HG03378 (cell line): ENCODE data around the gene TRAP1.
"Not testable (repeated sequence)": the region's sequence is repeated elsewhere in the genome, so short reads cannot be mapped to it uniquely, and the experiment has no call there.

ENCODE experiments used
- ATAC-seq: cut with Tn5 transposase; IDR thresholded peaks from one replicate; pipeline ENCODE4 v1.9.1; 2021; ENCODE audit warnings: mild to moderate bottlenecking, moderate library complexity; ENCODE audit not compliant: unreplicated experiment

Gene TRAP1

DNA sequence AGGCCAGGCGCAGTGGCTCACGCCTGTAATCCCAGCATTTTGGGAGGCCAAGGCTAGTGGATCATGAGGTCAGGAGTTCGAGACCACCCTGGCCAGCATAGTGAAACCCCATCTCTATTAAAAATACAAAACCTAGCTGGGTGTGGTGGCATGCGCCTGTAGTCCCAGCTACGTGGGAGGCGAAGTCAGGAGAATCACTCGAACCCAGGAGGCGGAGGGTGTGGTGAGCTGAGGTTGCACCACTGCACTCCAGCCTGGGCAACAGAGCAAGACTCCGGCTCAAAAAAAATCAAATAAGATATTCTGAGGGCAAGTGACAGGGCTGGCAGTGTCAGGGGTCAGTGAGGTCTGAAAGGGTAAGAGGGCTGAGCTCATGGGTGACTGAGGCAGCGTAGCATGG is 2.9 kb downstream of the TRAP1 start:
- ATAC-seq: not testable (repeated sequence)

DNA sequence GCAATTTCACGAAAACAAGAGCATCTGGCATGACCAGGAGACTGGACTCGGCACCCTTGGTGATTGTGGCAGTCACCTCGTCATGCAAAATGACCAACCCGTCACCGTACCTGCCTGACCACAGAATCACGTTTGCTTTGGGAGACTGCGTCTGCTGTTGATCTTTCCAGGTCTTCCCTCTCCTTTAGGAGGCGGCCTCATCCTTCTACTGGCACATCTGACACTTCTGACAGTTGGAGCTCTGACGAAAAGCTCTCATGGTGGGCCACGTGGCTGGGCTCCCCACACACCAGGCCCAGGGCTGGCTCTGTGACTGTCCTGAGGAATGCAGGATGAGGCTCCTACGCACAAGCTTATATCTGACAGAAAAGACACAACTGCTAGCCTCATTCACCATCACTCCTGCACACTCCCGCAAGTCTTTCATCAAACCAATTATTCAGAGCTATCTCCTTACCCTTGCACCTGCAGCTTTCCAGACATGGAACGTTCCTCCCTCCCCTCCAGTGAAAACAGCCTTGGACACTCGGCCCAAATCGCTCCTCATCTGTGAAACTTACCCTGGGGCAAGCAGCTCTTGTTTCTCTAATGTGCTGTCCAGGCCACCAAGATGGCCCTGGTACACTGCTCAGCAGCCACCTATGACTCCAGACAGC is 3.6 kb downstream of the TRAP1 start:
- no peak for ATAC-seq

DNA sequence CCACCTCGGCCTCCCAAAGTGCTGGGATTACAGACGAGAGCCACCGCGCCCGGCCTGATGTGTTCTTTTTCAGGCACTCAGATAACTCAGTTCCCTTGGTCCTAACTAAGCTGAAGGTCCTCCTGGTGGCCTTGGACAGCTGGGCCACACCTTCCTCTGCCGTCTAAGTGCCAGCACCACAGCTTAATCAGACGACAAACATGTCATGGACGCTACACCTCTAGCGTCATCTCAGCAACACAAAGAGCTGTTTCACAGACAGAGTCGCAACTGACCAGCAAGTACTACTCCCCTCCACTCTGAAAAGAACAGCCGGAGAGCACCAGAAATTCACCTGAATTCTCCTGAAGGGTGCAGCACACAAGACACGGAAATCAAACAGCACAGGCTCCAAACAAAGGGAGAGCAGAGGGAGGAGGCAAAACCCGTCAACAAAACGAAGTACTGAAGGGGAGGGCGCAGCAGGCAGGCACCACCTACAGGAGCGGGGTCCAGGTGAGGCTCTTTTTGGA is 4.4 kb downstream of the TRAP1 start:
- ATAC-seq: no peak

DNA sequence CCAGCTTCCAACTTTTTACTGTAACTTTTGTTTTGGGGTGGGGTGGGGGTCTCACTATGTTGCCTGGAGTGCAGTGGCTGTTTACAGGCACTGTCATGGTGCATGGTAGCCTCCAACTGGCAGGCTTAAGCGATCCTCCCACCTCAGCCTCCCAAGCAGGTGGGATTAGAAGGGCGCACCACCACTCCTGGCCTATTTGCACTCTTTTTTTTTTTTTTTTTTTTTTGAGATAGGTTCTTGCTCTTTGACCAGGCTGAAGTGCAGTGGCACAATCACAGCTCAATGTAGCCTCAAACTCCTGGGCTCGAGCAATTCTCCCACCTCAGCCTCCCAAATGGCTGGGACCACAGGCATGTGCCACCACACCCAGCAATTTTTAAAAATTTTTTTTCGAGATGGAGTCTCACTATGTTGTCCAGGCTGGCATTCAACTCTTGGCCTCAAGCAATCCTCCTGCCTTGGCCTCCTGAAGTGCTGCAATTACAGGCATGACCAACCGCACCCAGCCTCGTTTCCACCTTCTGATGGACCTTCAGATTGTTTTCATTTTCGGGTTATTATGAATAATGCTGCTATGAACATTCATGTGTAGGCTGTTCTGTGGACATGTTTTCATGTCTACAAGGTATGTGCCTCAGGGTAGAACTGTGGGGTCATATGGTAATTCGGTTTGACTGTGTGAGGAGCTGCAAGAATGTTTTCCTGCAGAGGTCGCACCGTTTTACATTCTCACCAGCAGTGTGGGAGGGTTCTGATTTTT is 10.9 kb downstream of the TRAP1 start:
- ATAC-seq: no peak

DNA sequence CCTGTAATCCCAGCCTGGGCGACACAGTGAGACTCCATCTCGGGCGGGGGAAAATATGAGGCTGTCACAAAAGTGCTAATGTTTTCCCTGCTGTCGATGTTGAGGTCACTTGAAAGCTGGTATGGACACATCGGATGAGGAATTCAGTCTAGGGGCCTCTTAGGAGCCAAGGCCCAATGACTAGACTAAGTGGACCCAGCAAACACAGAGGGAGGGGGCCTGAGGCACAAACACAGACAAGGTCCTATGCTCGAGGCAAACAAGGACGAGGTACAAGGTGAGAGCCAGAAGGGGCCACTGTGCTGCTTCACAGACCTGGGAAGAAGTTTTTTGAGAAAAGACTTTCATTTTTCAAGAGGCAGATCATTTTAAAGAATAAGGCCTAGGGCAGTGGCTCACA is 15.2 kb downstream of the TRAP1 start:
- ATAC-seq: no peak

DNA sequence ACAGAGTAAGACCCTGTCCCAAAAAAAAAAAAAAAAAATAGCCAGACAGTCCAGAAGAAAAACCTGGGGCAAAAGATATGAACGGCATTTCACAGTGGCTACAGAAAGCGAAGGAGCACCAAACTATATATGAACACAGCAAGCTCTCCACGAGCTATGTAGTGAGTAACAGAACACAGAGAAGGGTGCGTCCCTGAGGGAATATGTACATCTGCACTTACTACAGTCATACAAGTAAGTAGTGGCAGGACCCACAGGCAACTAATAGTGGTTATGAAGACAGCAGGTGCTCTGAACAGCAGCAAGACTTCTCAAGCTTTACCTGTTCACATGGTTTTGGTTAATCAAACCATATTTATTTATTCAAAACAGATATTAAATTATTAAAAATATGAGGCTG is 15.8 kb downstream of the TRAP1 start:
- no peak for ATAC-seq

DNA sequence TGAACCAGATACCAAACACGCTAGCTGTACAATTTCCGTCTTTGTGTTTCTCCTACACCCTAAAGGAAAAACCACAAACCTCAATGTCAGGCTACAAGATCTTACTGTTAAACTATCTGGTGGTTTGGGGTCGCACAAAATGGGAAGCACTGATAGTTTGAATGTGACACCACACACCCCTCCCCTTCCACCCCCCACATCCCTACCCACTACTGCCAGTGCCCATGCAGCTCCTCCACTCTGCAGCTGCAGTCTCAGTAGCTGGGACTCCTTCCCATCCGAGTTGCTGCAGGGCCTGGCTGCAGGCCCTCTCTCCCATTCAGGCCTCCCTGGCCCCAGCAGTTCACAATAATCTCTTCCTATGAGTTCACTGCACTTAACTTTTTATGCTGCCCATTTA is 18.4 kb downstream of the TRAP1 start:
- no peak for ATAC-seq

DNA sequence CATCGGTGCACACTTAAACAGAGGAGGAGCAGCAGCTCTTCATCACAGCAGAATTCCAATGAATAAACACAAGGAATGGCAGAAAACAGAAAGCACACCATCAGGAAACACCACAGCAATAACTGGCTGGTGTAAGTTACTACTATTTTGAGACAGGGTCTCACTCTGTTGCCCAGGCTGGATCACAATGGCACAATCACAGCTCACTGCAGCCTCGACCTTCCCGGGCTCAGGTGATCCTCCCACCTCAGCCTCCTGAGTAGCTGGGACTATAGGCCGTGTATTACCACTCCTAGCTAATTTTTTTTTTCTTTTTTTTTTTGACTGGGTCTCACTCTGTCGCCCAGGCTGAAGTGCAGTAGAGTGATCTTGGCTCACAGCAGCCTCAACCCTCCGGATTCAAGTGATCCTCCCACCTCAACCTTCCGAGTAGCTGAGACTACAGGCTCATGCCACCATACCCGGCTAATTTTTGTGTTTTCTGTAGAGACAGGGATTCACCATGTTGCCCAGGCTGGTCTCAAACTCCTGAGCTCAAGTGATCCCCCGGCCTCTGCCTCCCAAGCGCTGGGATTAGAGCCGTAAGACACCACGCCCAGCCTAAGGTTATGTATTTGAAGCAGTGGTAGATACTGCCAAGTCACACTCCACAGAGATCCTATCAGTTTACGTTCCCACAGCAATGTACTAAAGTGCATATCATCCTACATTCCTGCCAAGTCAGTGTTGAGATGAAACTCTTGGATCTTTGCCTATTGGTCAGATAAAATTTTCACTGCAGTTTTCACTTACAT is 20.7 kb downstream of the TRAP1 start:
- ATAC-seq: no peak

DNA sequence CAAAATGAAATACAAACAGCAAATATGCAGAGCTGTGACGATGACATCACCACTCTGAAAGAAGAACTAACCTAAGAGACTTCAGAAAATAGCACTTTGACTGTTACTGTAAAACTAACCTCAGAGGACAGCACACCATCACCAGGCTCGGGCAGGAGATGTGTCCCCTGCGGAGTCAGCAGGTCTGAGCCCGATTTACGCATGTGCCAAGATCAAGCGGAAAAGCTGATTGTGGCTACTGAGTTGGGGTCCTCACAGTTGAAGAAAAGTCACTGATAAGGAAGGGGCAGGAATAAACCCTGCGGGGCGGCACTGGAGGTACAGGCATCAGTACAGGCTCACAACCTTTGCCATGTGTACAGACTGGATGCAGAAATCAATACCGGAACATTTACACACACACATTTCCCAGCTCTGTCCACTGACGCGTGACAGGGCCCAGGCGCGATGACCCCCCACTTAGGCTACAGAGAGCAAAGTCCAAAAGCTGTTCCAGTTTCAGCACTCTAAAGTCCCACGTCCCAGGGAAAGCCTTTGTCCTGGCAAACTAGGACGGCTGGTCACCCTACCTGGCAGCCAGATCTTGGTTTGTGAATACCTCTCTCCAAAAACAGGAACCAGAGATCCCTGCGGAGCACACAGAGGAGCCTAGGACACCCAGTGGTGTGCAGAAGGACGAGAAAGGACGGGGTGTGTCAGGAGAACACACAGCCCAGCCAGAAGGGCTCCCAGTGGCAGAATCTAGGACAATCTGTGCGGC is 21.5 kb downstream of the TRAP1 start:
- no peak for ATAC-seq

DNA sequence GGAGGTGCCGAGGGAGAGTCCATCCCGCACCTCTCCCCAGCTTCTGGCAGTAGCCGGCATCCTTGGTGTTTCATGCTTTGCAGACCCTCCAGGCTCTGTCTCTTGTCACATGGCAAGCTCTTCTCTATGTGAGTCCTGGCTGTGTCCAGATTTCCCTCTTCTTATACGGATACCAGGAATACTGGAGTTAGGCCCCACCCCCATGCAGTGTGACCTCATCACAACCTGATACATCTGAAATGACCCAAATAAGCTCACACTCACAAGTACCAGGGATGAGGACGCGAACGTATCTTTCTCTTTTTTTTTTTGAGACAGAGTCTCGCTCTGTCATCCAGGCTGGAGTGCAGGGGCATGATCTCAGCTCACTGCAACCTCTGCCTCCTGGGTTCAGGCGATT is 23.3 kb downstream of the TRAP1 start:
- ATAC-seq: no peak

DNA sequence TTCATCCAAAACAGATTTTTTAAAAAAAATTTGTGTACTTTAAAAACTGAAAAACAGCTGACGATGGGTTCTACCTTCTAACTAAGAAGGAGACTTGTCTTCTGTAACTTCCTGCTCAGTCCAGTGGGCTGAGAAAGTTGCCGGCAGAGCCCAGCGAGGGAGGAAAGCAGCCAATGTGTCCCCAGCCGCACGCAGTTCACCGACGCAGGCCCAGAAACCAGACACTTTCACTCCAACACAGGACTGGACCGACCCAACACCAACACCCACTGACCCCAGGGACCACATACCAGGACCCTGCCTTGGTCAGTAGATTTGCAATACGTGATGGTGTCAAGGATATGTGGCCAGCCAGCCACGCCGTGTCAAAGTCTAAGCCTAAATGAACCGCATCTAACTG is 25.6 kb downstream of the TRAP1 start:
- ATAC-seq: no peak

DNA sequence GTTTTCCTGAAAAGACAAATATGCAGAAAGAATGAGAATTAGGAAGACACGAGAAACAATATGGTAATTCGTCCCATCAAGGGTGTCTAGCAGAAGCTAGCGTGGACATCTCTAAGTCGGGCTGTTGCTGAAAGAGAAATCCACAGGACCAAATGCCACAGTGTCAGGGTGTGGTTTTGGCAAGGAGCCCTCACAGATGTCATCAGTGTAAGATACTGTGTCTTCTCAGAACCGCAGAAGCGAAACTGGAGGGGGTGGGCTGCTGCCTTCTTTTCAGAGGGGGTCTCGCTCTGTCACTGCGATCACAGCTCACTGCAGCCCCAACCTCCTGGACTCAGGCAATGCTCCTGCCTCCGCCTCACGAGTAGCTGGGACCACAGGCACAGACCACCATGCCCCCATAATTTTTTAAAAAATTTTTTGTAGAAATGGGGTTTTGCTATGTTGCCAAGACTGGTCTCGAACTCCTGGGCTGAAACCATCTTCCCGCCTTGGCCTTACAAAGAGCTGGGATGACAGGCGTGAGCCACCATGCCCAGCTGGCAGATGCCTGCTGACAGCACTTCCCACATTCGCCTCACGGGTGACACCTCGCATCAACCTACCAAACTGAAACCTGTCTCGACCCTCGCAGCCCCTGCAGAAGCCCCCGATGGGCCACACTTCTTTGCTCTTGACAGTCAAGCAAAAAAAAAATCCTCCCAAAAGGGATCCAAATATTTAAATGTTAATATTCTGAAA is 26.2 kb downstream of the TRAP1 start:
- no peak for ATAC-seq

DNA sequence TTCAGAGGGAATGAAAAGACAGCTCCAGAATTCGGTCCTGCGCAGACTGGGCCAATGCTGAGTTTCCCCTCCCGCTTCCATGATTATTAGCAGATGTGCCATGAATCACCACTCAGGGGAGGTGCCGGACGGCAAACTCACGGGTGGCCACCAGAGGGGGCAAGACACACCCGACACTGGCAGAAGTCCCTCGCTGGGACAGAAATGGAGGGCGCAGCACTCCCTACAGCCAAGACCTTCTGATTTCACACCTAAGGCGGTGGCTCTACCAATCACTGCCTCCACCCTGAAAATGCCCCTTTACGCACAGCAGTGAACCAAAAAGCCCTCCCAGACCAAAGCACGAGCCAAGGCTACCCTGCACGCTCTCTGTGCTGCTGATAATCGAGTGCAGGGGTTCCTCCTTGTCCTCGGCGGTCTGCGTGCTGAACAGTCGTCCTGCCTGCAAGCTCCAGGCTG is 26.8 kb downstream of the TRAP1 start:
- no peak for ATAC-seq

DNA sequence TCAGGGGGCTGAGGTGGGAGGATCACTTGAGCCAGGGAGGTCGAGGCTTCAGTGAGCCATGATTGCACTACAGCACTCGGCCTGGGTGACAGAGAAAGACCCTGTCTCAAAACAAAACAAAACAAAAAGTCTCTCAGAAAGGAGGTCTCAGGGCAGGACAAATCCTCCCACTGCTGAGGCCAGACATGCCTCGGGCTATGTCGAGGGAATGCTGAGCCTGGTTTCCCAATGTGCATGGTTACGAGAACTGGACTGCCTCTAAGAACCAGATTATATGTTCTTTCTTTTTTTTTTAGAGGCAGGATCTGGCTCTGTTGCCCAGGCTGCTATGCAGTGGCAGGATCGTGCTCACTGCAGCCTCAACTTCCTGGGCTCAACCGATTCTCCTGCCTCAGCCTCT is 27.6 kb downstream of the TRAP1 start:
- no peak for ATAC-seq

DNA sequence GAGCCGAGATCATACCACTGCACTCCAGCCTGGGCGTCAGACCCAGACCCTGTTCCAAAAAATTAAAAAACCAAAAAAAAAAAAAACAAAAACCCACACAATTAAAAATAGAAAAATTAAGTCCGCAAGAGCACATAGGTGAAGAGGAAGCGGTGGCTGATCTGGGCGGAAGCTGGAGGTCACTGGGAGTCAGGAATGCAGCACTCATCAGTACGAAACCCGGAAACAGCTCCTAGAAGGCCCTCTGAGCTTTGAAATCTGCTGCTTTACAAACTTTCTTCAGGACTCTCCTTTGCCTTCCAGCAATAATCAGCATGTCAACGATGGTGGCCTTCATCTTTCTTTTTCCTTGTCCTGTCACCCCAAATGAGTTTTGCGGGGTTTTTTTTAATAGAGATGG is 29.5 kb downstream of the TRAP1 start:
- ATAC-seq: no peak

DNA sequence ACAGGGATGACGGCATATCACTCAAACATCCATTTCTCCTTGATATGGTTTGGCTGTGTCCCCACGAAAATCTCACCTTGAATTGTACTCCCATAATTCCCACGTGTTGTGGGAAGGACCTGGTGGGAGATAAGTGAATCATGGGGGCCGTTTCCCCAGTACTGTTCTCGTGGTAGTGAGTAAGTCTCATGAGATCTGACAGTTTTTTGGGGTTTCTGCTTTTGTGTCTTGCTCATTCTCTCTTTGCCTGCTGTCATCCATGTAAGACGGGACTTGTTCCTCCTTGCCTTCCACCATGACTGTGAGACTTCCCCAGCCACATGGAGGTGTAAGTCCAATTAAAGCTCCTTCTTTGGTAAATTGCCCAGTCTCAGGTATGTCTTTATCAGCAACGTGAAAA is 30.3 kb downstream of the TRAP1 start:
- ATAC-seq: no peak

DNA sequence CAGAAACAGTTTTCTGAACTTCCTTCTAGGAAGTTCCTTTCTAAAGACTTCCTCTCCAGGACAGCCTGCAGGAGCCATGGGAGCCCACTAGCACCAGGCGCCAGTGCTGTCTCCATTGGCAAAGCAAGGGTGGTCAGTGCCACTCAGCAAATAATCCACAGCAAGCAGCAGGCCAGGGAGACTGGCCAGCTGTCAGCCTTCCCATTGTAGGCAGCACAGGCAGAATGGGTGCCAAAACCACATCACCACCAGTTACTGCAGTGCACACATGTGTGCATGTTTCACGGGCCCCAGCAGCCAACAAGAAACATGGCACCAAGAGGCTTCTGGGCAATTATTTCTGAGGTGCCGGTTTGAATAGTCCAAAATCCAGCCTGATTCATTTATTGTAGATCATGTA is 36.1 kb downstream of the TRAP1 start:
- ATAC-seq: no peak

DNA sequence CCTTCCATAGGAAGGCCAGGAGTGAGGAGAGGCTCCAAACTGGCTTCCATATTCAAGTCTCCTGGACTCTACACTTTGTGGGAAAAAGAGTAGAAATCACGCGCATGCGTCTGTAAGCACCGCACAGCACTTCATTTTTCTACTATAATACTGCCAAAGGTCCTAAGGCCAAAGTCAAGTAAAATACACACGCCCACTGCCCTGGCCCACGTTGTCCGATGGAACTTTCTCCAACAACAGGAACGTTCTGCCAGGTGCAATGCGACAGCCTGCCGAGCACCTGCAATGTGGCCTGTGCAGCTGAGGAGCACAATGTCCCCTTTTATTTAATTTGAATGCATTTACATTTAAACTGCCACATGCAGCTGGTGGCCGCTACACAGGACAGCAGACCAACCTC is 39.3 kb downstream of the TRAP1 start:
- ATAC-seq: no peak

DNA sequence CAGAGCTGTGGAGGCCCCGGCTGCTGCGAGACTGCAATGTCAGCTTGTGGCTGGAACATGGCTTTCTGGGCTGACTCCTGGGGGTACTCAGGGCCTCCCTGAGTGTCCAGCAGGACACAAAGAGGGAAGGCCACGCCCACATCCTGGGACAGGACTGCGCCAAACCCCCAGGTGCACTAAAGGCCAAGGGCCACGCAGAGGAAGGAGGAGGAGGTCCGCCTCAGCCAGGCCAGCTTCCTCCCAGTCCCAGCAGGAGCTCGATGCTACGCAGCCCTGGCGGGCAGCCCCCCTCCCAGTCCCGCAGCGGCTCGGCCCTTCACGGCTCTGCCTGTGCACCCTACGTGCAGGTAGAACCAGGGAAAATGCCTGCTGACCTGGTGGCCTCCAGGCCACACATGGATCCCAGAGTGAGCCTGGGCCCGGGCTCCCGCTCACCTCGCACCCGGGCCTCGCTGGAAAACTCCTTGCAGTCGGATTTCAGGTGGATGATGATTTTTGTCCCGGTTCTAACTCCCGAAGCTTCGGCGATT is 41.7 kb downstream of the TRAP1 start:
- ATAC-seq: no peak
